NCI-H187 (cell line): Measurements from ENCODE around the gene RNF43.

Source experiments
- DNase-seq, 2 experiments: peaks; one replicate each; lab custom pipeline; 2025; lab: John Stamatoyannopoulos, UW

RNF43 gene

DNA sequence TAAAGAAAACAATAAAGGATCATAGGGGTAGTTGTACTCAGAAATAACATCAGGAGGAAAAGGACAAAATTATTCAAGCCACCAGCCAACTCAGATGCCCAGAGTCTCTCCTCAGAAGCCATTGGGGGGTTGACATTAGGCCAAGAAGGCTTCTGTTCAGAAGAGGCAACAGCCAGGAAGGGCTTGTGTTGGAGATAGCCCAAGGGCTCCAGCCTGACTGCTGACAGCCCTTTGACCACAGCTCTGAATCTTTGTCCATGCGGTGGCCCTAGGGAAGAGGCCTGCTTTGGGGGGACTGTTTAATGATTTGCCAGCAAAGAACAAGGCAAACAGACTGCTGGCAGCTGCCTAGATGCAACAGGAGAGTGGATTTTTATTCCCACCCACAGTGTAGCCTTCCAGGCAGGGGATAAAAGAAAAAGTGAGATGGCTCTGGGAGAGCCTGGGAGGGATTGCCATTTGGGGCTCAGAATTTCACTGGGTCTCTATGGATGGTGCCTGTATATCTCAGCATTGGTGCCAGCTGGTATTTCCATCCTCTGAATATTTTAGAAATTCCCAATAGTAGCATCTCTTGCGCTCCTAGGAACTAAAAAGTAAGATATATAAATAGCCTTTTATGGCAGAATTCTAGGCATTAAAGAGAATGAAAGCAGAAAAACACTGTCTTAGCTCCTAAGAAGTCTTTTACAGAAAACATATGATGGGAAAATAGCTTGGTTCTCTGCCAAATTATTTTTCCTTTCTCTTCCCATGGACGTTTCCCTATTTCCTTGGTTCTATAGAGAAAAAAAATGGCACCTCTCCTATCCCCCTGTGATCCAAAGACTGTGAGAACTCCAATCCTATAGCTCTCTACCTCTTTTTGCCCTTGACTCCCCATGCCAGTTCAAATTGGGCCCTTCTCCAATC lies 36.0 kb downstream of the RNF43 start:
- no peak for DNase-seq

GRCh38 chr17:58380207-58381123 lies 36.9 kb downstream of the RNF43 start:
- DNase-seq: no peak

DNA sequence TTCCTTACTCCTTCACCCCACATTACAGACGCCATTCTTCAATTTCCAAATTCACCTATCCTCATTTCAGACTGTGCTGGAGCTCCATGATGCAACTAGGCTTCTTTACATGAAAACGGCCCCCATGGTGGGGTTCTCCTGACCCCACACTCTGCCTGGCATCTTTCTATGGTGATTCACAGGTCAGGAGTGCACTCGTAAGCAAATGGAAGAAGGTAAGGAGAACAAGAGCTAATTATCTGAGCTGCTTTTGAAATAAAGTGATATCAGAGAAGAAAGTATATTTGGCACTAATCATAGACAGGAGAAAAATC lies 37.9 kb downstream of the RNF43 start:
- DNase-seq: no peak

DNA sequence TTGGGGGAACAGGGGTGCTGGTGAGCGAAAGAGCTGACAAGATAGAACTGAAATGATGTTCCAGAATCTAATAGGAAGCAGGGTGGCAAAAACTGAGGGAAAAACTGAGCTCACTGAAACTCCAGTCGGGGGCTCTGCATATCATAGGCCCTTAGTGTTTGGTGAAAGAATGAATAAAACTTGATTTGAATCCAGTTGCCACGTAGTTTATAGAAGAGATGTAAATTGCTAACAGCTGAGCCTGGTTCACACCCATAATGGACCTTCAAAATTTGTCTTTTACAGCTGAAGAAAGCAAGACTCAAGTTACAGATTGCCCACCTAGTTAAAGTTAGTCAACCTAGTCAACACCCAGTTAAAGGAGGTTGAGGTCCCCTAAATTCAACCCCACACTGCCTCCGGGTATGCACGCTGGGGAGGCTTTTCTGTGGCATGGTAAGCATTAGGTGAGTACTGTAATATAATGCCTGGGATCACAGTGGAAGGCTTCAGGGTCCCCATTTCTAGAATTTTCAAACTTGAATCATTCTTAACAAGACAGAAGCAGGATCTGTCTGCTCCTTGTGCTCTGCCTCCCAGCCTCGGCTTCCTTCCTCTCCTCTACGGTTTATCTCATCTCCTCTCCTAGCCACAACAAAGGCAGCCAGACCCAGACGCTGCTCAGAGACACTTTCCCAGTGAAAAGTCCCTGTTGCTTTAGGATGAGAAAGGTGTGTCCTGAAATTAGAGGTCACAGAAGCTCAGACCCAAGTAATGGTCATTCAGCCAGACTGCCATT lies 38.4 kb downstream of the RNF43 start:
- DNase-seq: no peak

DNA sequence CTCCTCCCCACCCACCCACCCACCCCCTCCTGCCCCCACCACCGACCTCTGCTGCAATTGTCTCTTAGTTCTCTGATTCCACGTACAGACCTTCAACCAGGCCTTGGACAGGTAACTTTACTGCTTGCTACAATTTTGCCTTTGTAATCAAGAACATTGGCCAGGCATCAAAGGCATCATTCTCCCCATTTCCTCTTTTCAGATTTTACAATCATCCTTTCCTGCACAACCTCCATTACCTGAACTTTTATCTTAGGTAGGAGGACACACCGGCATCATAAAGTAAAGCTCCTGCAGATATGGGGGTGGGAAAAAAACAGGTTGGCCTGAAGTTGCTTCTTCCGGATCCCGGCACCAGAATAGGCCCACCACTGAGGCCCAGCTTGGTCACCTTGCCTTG lies 39.7 kb downstream of the RNF43 start:
- DNase-seq: no peak

DNA sequence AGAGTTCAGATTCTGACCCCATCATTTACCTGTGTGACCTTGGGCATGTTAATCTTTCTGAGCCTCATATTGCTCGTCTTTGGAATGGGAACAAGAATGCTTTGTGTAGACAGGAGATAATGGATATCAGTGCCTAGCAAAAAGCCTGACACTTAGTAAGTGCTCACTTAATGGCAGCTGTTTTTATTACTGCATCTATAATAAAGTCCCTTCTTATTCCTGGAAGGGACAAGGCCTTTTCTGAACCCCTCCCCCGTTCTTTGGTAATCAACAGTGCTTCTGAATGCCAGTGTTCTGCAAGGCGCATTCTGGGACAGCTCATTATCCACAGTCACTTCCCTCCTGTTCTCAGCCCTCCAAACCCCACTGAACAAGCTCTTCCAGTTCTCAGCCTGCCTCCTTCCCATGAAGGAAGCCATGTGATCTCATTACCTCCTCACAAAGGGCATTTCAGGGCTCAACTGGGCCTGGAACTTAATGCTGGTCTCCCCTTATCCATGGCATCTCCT lies 40.2 kb downstream of the RNF43 start:
- no peak for DNase-seq

DNA sequence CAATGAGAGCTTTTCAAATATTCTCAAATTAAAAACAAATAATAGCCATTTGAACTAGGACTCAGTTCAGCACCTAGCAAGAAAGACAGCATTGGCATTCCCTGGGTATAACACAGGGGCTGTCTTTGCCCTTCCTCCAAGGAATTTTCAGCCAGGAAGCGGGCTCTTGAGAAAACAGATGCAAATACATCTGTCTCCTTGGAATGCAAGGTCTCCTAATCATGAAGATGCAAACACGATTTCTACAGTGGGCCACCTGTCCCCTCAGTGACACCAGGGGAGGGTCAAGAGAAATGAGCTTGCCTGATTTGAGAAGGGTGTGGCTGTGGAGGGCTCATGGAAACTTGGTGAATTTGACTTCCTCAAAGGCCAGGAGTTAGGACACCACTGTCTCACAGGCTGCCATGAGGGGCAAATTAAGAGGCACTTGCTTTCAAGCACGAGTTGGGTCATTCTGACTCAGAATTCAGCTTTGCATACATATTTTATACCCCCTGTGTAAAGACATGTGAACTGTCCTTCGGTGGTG lies 40.8 kb downstream of the RNF43 start:
- DNase-seq: no peak

DNA sequence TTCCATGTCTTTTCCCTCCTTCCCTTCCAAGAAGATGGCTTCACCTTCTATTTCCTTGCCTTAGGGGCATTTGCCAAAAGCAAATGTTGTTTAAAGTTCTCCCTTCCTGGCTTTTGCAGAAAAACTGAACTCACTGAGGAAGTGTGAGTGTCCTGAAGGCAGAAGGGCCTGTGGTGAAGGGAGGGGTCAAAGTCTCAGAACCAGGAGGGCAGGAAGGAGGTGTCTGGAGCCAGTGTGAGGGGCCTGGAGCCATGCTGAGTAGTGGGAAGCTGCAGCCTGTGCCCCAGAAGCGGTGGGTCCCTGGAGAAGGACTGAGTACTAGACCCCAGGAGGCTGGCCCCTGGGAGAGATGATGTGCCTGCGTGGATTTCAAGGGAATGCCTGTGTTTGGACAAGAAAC lies 41.5 kb downstream of the RNF43 start:
- no peak for DNase-seq

DNA sequence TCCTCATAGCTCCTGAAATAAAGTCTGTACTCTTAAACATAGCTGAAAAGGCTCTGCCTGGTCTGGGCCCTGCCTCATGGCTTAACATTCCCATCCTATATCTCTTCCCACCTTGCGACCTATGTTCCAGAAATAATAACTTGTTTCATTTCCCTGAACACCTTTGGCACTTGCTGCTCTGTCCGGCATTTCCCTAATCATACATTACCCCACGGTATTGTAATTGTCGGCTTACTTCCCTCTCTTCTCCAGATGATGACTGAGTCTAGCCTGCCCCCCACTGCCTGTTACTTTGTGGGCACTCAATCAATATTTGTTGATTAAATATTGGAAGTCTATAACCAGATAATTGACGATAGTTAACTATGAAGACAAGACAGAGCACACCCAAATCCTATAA lies 42.1 kb downstream of the RNF43 start:
- DNase-seq: no peak

DNA sequence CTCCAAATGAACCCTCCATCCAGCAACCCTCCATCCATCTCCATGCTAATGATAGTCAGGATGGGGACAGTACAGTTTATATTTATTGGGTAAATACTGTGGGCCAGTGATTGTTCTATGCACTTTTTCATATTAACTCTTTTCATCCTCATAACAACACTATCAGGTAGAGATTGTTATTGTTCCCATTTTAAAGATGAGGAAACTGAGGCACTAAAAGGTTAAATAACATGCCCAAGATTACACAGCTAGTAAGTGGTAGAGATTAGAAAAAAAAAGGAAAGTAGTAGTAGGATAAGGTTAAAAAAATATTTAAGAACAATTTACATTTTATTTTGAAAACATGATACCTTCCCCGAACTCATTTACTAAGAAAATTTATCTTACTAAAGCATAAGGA lies 43.4 kb downstream of the RNF43 start:
- no peak for DNase-seq

- DNase-seq: no peak
These were observed 44.3 kb downstream of the RNF43 start for GRCh38 chr17:58373003-58373402.

- DNase-seq: no peak
These were observed 45.9 kb downstream of the RNF43 start for GRCh38 chr17:58371300-58371950.

GRCh38 chr17:58370716-58371115 lies 46.6 kb downstream of the RNF43 start:
- no peak for DNase-seq

DNA sequence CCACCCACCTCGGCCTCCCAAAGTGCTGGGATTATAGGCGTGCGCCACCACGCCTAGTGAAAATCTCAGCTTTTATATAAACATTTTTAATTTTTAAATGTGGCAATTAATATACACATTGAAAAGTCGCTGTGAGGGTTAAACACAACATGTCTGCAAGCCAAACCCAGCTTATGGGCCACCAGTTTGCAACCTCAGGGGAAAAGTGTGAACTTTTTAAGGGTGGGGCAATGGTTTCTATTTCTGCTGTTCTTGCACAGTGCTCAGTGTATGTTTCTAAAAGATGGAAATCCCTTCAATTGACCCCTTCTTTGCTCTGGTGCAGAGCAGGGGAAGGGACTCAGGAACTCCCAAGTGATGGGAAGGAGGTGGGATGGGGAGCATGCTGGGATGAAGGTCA lies 47.0 kb downstream of the RNF43 start:
- no peak for DNase-seq

DNA sequence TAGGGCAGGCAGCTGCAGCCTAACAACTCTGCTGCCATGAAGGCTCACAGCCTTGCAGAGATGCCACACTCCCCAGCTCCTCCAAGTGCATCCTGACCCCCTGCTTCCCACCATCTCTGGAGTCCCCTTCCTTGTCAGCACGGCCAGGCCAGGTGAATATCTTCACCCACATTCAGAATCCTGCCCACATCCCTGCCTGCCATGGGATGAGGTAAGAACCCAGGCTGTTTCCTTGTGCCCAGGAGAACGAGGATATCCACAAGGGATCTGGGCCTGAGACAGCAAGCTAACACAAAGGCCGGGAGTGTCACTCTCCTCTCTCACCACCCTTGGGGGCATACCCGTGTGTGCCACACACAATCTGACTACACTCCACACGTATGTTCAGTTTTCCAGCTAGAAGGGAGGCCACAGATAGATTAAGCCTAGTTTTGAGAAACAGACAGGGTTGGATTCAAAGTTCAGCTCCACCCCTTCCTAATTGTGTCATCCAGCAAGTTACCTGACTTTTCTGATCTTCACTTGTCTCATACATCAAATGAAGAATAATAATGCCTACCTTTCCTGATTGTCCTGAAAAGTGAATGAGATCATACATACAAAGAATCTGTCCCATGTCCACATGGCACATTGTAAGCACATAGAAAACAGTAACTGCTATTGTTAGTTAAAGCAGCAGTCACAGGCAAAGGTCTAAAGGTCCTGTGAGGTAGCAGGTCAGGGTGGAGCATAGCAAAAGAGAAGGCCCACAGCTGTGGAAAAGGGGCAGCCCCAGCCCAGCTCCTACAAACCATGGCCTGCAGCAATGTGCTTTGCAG lies 47.9 kb downstream of the RNF43 start:
- DNase-seq: no peak

- no peak for DNase-seq
These were observed 48.5 kb downstream of the RNF43 start for GRCh38 chr17:58368860-58369213.
